GM19468 (cell line): ENCODE measurements around the gene NOC2L.
"Not testable (repeated sequence)": the region's sequence is repeated elsewhere in the genome, so short reads cannot be mapped to it uniquely, and the experiment has no call there.

ENCODE experiments used
- ATAC-seq: cut with Tn5 transposase; IDR thresholded peaks from one replicate; pipeline ENCODE4 v1.9.1; 2021; ENCODE audit warnings: mild to moderate bottlenecking, moderate library complexity, moderate number of reproducible peaks; ENCODE audit not compliant: unreplicated experiment; ENCODE audit errors: extremely low read depth

The NOC2L gene

GRCh38 chr1:964691-965525 is 5.9 kb upstream of the NOC2L start:
- ATAC-seq, result no peak

DNA sequence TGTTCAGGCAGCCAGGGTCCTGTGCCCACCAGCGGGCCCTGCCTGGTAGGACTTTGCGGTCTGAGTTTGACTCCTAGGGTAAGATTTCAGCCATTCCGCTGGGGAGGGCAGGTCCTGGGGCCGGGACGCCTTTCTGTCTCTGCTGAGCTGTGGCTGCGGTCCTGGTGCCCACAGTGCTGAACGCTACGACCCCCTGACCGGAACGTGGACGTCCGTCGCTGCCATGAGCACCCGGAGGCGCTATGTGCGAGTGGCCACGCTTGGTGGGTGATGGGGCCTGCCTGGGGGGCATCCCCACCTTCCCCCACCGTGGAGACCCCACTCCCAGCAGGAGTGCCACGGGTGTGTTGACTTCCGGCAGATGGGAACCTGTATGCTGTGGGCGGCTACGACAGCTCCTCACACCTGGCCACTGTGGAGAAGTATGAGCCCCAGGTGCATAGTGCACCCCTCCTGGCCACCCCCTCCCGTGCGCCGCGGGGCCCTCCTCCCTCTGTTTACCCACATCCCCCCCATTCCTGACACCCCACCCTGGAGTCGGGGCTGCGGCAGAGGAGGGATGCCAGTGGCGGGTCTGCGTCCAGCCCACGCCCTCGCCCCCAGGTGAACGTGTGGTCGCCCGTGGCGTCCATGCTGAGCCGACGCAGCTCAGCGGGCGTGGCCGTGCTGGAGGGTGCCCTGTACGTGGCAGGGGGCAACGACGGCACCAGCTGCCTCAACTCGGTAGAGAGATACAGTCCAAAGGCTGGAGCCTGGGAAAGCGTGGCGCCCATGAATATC is 4.9 kb upstream of the NOC2L start:
- no peak for ATAC-seq

DNA sequence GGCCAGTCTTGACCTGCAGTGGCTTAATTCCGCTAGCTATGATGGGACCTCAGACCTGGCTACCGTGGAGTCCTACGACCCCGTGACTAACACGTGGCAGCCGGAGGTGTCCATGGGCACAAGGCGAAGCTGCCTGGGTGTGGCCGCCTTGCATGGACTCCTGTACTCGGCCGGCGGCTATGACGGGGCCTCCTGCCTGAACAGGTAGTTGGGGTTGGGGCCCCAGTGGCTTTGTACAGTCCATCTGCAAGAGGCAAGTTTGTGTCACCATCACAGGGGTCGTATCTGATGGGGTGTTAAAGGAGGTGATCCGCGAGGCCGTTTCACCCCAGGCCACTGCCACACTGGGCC is 4.2 kb upstream of the NOC2L start:
- no peak for ATAC-seq

- ATAC-seq, result no peak
These were observed 3.6 kb upstream of the NOC2L start for GRCh38 chr1:962381-963300.

GRCh38 chr1:961132-961669 is 2.1 kb upstream of the NOC2L start:
- no peak for ATAC-seq

DNA sequence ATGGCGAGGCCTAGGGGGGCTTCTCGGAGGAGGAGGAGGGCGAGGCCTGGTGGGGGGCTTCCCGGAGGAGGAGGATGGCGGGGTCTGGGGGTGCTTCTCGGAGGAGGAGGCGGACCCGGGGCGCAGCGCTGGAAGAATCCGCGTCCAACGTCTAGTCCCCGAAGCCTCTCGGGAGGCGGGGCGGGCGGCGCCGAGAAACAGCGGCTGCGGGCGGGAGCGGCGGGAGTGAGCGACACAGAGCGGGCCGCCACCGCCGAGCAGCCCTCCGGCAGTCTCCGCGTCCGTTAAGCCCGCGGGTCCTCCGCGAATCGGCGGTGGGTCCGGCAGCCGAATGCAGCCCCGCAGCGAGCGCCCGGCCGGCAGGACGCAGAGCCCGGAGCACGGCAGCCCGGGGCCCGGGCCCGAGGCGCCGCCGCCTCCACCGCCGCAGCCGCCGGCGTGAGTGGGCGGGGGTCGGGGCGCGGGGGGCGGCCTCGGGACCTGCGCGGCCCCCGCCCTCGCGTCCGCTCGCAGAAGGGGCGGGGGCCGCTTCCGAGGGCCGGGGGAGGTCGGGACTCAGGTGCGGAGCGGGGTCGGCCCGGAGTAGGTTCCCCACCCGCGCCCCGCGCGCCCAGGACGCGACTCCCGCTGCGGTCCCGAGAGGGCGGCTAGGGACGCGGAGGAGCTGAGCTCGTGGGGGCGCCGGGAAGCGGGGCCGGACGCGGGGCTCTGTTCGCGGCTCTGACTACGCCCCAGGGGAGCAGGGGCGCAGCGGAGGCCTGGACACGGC is 1.5 kb upstream of the NOC2L start, which contains the start of gene KLHL17:
KLHL17 (plus strand) TSS at position 222 of the 769 bp plus-strand sequence; CDS start at position 332, 110 bp downstream.
- ATAC-seq, result no peak

- no peak for ATAC-seq
These were observed 791 bp upstream of the NOC2L start for GRCh38 chr1:959731-960362.

DNA sequence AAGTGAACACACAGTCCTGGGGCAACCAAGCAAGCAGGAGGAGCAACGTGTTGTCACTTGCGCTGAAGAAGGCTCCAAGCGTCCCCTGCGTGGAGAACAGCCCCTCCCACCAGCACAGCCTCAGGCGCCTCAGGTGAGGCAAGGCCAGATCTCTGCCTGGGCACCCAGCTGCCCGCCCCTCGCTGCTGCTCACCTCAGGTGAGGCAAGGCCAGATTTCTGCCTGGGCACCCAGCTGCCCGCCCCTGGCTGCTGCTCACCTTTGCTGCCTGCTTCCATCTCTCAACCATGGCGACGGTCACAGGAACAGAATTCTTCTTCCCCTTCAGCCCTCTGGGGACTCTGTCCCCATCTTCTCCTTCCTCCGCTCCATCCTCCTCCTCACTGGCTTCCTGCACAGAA is 2.4 kb downstream of the NOC2L start:
- ATAC-seq, result no peak

GRCh38 chr1:955474-955873 is 3.6 kb downstream of the NOC2L start:
- no peak for ATAC-seq

DNA sequence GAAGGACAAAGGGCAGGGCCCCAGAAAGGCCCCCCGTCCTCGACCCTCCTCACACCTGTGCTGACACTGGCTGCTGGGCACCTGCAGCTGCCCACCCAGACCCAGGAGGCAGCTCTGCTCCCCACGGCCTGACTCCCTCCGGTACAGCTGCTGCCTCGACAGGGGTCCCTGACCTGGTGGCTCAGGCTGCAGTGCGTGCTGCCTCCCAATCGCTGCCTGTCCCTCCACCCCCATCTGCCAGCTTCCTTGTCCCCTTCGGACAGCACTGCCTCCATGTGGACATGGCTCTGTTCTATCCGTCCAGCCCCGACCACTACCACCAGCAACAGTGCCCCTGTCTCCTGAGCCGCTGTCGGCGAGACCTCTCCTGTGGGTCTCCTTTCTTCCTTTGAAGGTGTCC is 4.1 kb downstream of the NOC2L start:
- ATAC-seq, result no peak

GRCh38 chr1:953524-954320 is 5.3 kb downstream of the NOC2L start:
- no peak for ATAC-seq

GRCh38 chr1:952603-953002 is 6.5 kb downstream of the NOC2L start:
- ATAC-seq, result no peak

DNA sequence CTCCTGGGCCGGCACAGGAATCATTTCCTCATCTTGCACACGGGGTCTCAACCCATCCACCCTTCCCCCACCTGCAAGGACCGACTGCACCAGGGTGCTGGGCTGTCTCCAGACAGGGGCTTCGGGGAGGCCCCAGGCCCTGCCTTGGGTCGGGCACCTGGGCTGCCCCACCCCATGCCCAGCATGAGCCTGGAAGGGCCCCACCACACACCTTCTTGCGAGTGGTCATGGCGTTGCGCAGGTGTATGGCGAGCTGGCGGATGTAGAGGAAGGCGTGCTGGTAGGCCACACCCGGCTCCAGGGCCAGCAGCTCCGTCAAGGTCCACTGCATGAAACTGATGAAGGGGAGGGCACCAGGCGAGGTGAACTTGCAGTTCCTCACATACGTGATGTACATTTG is 6.9 kb downstream of the NOC2L start:
- no peak for ATAC-seq

- no peak for ATAC-seq
These were observed 7.7 kb downstream of the NOC2L start for GRCh38 chr1:951364-951763.

DNA sequence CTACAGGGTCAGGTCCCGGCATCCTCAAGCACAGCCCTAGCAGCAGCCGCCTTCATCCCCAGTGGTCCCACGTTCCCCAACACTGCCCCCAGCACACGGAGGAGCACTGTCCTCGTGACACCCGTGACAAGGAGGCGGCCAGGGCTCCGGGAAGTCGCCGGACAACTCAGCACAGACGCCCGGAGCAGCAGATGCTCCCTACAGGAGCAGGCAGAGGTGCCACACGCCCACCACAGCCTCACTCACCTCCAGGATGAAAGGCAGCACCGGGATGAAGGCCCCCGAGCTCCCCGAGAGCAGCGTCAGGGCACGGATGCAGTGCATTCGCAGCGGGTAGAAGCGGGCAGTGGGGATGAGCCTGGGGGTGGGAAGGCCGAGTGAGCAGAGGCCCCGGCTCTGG is 8.2 kb downstream of the NOC2L start:
- ATAC-seq, result no peak

- ATAC-seq, result no peak
These were observed 8.8 kb downstream of the NOC2L start for GRCh38 chr1:950268-950667.

DNA sequence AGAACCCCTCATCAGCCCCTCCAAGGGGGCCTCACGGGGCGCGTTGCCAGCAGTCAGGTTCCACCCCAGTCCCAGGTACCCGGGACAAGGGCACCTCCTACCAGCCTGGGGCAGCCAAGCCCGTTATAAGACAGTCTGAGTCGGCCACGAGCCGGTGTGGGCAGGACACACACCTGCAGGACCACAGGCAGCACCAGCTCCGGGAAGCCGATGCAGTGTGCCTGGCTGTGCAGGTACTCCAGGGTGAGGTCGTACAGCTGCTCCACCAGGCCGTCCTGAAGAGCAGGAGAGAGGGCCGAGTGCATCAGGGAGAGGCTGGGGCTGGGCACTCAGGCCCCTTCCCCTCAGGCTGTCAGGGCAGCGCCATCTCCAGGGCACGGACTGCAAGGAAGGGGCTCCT is 11.1 kb downstream of the NOC2L start:
- no peak for ATAC-seq

GRCh38 chr1:946811-947210 is 12.2 kb downstream of the NOC2L start:
- ATAC-seq, result not testable (repeated sequence)
